Measurements from ENCODE around the gene CDYL2. TPM values are rescaled to one million over a fixed set of nuclear protein-coding genes. Genes with fewer than 3 reads are reported as not detected.

Gene CDYL2
- total RNA-seq, 1 donor from 2014 or later = 2.9 TPM

DNA sequence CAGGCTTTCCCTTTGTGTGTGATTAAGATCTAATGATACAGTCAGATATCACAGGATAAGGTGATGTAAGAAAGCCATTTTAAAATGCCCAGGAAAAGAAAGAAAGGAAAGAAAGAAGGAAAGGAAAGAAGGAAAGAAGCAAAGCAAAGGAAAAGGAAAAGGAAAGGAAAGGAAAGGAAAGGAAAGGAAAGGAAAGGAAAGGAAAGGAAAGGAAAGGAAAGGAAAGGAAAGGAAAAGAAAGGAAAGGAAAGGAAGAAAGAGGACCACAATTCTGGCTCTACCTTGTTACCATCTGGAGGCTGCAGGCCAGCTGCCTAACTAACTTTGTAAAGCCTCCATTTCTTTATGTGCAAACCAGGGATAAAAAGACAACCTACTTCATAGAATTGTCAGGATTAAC is 132.0 kb downstream of the CDYL2 start:
- TF ChIP-seq POLR2A (IDR thresholded peaks at IDR 0.05) (no peak), POLR2AphosphoS5 (IDR thresholded peaks at IDR 0.05; ENCODE audit: insufficient read depth in 1 of 2, low read depth in 1 of 2) (no peak)
- TF ChIP-seq, protein P1, sequence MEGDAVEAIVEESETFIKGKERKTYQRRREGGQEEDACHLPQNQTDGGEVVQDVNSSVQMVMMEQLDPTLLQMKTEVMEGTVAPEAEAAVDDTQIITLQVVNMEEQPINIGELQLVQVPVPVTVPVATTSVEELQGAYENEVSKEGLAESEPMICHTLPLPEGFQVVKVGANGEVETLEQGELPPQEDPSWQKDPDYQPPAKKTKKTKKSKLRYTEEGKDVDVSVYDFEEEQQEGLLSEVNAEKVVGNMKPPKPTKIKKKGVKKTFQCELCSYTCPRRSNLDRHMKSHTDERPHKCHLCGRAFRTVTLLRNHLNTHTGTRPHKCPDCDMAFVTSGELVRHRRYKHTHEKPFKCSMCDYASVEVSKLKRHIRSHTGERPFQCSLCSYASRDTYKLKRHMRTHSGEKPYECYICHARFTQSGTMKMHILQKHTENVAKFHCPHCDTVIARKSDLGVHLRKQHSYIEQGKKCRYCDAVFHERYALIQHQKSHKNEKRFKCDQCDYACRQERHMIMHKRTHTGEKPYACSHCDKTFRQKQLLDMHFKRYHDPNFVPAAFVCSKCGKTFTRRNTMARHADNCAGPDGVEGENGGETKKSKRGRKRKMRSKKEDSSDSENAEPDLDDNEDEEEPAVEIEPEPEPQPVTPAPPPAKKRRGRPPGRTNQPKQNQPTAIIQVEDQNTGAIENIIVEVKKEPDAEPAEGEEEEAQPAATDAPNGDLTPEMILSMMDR (IDR thresholded peaks at IDR 0.05) = no peak
- H3K27me3 ChIP-seq = no peaks in the 10 kb centered on the region
- no peak for DNase-seq (ENCODE audit: extremely low spot score in 2 of 2)
- no peak overlapping the region for H3K4me3 ChIP-seq
- H3K9me3 ChIP-seq = no peaks in the 10 kb centered on the region
- H3K4me1 ChIP-seq = no peaks in the 10 kb centered on the region
- intact Hi-C loops (cut with DNase I) = no loop called here
- no peak overlapping the region for H3K27ac ChIP-seq
- no peaks in the 10 kb centered on the region for H3K36me3 ChIP-seq

DNA sequence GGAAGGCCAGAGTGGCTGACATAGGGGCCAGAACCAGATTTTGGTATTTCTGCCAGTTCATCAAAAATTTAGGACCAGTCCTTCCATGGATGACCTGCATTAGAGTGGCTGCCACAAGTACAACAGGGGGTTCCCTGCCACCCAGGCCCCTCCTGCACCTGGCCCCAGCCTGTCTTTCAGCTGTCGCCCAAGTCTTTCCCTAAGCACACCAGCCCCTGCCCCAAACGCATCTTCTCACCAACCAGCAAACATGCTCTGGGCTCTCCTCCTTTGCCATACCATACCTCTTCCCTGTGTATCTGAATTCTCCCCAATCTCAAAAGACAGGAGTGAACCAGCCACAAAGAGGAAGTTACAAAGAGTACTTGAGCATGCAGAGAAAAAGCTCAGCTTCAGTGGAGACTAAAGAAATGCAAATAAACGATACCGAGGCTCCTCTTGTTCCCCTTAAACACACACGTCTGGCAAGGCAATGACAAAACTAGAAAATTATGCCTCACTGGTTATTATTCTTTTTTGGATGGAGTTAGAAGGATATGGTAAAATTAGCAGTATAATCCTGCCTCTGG is 133.0 kb downstream of the CDYL2 start:
- H3K9me3 ChIP-seq = no peaks in the 10 kb centered on the region
- no peaks in the 10 kb centered on the region for H3K36me3 ChIP-seq
- no peak for DNase-seq (ENCODE audit: extremely low spot score in 2 of 2)
- no peak overlapping the region for H3K27ac ChIP-seq
- intact Hi-C loops (cut with DNase I) = no loop called here
- H3K4me1 ChIP-seq = no peaks in the 10 kb centered on the region
- no peak for TF ChIP-seq POLR2A (IDR thresholded peaks at IDR 0.05)
- H3K4me3 ChIP-seq = no peak overlapping the region
- H3K27me3 ChIP-seq = no peaks in the 10 kb centered on the region

DNA sequence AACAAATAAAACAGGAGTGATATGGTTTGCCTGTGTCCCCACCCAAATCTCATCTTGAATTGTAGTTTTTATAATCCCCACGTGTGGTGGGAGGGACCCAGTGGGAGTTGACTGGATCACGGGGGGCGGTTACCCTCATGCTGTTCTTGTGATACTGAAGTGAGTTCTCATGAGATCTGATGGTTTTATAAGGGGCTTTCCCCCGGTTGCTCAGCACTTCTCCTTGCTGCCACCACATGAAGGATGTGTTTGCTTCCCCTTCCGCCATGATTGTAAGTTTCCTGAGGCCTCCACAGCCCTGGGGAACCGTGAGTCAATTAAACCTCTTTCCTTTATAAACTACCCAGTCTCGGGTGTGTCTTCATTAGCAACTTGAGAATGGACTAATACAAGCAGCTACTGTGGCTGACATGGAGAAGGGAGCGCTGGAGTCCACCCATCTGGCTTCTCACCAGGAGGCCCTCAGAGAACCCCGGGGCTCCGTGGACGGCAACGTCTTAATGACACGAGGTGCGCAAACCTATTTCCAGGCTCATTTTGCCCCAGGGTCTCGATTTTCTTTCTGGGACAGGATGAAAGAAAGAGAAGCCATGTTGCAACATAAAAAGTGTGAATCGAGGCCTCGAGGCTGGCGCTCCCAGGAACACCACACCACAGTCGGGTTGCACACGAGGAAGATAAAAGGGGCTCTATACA is 134.1 kb downstream of the CDYL2 start:
- TF ChIP-seq, protein P1 (IDR thresholded peaks at IDR 0.05) = no peak
- no peak for TF ChIP-seq POLR2A (IDR thresholded peaks at IDR 0.05)
- intact Hi-C loops (cut with DNase I) = no loop called here
- no peaks in the 10 kb centered on the region for H3K4me1 ChIP-seq
- no peaks in the 10 kb centered on the region for H3K9me3 ChIP-seq
- no peaks in the 10 kb centered on the region for H3K36me3 ChIP-seq
- DNase-seq (ENCODE audit: extremely low spot score in 2 of 2) = no peak
- H3K4me3 ChIP-seq = no peak overlapping the region
- H3K27me3 ChIP-seq = no peaks in the 10 kb centered on the region
- no peak overlapping the region for H3K27ac ChIP-seq

DNA sequence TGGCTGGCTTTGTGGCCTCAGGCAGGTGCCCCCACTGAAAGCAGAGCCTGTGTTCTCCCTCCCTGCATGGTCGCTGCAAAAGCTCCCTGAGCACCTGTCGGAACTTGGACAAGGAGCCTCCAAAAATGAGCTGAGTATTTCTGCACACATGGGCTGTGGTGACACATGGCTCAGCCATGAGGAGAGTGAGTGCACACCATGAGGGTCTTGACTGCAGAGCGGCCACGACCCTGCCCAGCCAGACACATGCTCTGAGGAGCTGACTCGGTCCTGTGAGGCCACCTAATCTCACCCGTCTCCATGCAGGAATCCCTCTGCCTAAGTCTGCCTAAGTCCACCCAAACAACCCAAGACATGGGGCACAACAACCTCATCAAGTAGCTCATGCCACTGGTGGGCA is 134.7 kb downstream of the CDYL2 start:
- no peaks in the 10 kb centered on the region for H3K27me3 ChIP-seq
- H3K4me3 ChIP-seq = no peak overlapping the region
- H3K4me1 ChIP-seq = no peaks in the 10 kb centered on the region
- H3K9me3 ChIP-seq = no peaks in the 10 kb centered on the region
- no peaks in the 10 kb centered on the region for H3K36me3 ChIP-seq
- no peak for DNase-seq (ENCODE audit: extremely low spot score in 2 of 2)
- H3K27ac ChIP-seq = no peak overlapping the region
- no peak for TF ChIP-seq POLR2AphosphoS5 (IDR thresholded peaks at IDR 0.05; ENCODE audit: insufficient read depth in 1 of 2, low read depth in 1 of 2)
- intact Hi-C loops (cut with DNase I) = no loop called here

DNA sequence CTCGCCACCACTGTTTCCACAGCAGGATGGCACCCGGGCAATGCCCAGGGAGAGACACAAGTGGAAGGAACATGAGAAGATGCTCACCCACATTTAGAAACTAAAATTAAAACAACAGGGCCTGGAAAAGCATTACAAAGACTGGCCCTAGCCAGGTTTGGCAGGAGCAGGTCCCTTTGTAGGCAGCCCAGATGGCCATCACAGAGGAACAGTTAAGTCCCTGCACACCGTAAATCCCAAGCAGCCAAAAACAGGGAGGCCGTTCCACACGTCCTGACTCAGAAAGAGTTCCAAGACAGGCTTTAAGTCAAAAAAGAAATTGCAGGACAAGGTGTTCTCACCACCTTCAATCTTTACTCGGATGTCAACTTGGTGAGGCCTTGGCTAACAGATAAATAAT is 136.5 kb downstream of the CDYL2 start:
- TF ChIP-seq POLR2A (IDR thresholded peaks at IDR 0.05) (no peak), POLR2AphosphoS5 (IDR thresholded peaks at IDR 0.05; ENCODE audit: insufficient read depth in 1 of 2, low read depth in 1 of 2) (no peak)
- TF ChIP-seq, protein P1 (IDR thresholded peaks at IDR 0.05) = no peak
- no peaks in the 10 kb centered on the region for H3K27me3 ChIP-seq
- no peak overlapping the region for H3K4me3 ChIP-seq
- no peak for DNase-seq (ENCODE audit: extremely low spot score in 2 of 2)
- intact Hi-C loops (cut with DNase I) = no loop called here
- no peak overlapping the region for H3K27ac ChIP-seq
- H3K36me3 ChIP-seq = no peaks in the 10 kb centered on the region
- H3K9me3 ChIP-seq = no peaks in the 10 kb centered on the region
- H3K4me1 ChIP-seq = no peaks in the 10 kb centered on the region

DNA sequence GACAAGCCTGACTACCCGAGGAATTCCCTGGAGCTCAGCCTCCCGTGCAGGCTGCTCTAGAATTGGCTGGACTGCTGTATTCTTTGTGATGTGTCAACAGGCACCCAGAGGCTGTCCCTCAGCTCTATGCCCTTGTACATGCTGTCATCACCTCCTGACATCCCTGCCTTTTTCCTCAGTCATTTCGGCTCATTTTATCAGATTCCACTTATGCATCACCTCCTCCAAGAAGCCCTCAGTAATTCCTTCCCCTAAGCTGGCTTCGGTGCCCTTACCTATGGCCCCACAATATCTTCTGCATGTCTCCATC is 137.2 kb downstream of the CDYL2 start:
- Histone ChIP-seq H3K36me3 (no peaks in the 10 kb centered on the region), H3K4me1 (no peaks in the 10 kb centered on the region), H3K9me3 (no peaks in the 10 kb centered on the region), H3K27me3 (no peaks in the 10 kb centered on the region), H3K4me3 (no peak overlapping the region), H3K27ac (no peak overlapping the region)
- intact Hi-C loops (cut with DNase I) = no loop called here
- TF ChIP-seq POLR2A (IDR thresholded peaks at IDR 0.05) = no peak
- no peak for TF ChIP-seq POLR2AphosphoS5 (IDR thresholded peaks at IDR 0.05; ENCODE audit: insufficient read depth in 1 of 2, low read depth in 1 of 2)
- TF ChIP-seq, protein P1 (IDR thresholded peaks at IDR 0.05) = no peak
- DNase-seq (ENCODE audit: extremely low spot score in 2 of 2) = no peak
